Heart left ventricle (tissue), 13 donors: ENCODE data around the gene SLC35F3.

Experiments used
- CTCF ChIP-seq, 12 donors: fragments of 200-600 bp; sonication (generic) in 4 of 12; IDR thresholded peaks; one replicate each; pipeline versions ENCODE4 v1.5.0 to v1.8.0; 2018 to 2022; ENCODE audit warnings: antibody characterized with exemption in 12 of 12, mild to moderate bottlenecking in 5 of 12
- POLR2A ChIP-seq, 2 donors: fragments of 450-650 bp; IDR thresholded peaks; one replicate each; pipeline ENCODE4 v1.6.1; 2017; ENCODE audit warnings: antibody characterized with exemption in 2 of 2, mild to moderate bottlenecking in 2 of 2, moderate library complexity in 2 of 2
- donor health status: ischemic (EF 13 %, LVEDD 7.1; RV severe dilation, severe dysfunction).
- donor health status: DM: no; HTN: yes; CAD: no.
- donor health status: DM: no; HTN: no; CAD: no.
- donor health status: ischemic (EF 25% LVEDD 6.9; RV normal size, moderate dysfunction).
- donor health status: ischemic (EF 25% LVEDD 5.7; RV mildly dilated, moderate dysfunction).
- donor health status: ischemic (EF 35%, LVEDD 5.7; RV mildly dilated, moderate dysfunction).
- donor health status: nonischemic (EF 11% LVEDD 7.7; RV severe dilation, severe dysfunction).
- donor health status: DM: yes; HTN: yes; CAD: no.
- donor health status: PGD.
- donor health status: ischemic (EF 29% LVEDD 5.4; RV normal size, mild dysfunction).
- donor health status: nonischemic (EF 23%, LVEDD 6.1; RV moderate dilation, normal function).

GRCh38 chr1:234218078-234218477, 313.6 kb downstream of the SLC35F3 start:
- TF ChIP-seq CTCF (IDR thresholded peaks at IDR 0.05): no peak
- no peak for TF ChIP-seq POLR2A (IDR thresholded peaks at IDR 0.05)
